ENCODE results near the gene RGL3.

The RGL3 gene

GRCh38 chr19:11446271-11446651 lies 27.1 kb upstream of the RGL3 start:
- Histone ChIP-seq H3K4me3 (ENCODE audit: low read depth, low read length) (no peak overlapping the region), H3K27me3 (replicated peaks) (no peaks in the 10 kb centered on the region), H3K27ac (no peak overlapping the region), H3K36me3 (replicated peaks) (peaks cover 69% of the 10 kb centered on the region)
- in situ Hi-C loops (cut with HindIII; ENCODE audit: low pct_ligation_motif_present, low sequenced_read_pairs) = no loop called here
- no peak for DNase-seq
- TF ChIP-seq CTCF (IDR thresholded peaks at IDR 0.05; ENCODE audit: low read depth, low read length, missing control alignments) = no peak

GRCh38 chr19:11445141-11445540 lies 26.0 kb upstream of the RGL3 start:
- no peak for TF ChIP-seq CTCF (IDR thresholded peaks at IDR 0.05; ENCODE audit: low read depth, low read length, missing control alignments)
- H3K4me3 ChIP-seq (ENCODE audit: low read depth, low read length) = no peak overlapping the region
- H3K27me3 ChIP-seq (replicated peaks) = no peaks in the 10 kb centered on the region
- H3K36me3 ChIP-seq (replicated peaks) = peaks cover 76% of the 10 kb centered on the region
- in situ Hi-C loops (cut with HindIII; ENCODE audit: low pct_ligation_motif_present, low sequenced_read_pairs) = no loop called here
- DNase-seq = no peak
- H3K27ac ChIP-seq = no peak overlapping the region

GRCh38 chr19:11444059-11444458 lies 24.9 kb upstream of the RGL3 start:
- TF ChIP-seq CTCF (IDR thresholded peaks at IDR 0.05; ENCODE audit: low read depth, low read length, missing control alignments) = no peak
- no peak for DNase-seq
- in situ Hi-C loops (cut with HindIII; ENCODE audit: low pct_ligation_motif_present, low sequenced_read_pairs) = no loop called here
- Histone ChIP-seq H3K27me3 (replicated peaks) (no peaks in the 10 kb centered on the region), H3K27ac (no peak overlapping the region), H3K36me3 (replicated peaks) (peaks cover 70% of the 10 kb centered on the region), H3K4me3 (ENCODE audit: low read depth, low read length) (no peak overlapping the region)

GRCh38 chr19:11437955-11438354 lies 18.8 kb upstream of the RGL3 start:
- peaks cover 49% of the 10 kb centered on the region for H3K36me3 ChIP-seq (replicated peaks)
- no peak overlapping the region for H3K27ac ChIP-seq
- no peak for DNase-seq
- no peaks in the 10 kb centered on the region for H3K27me3 ChIP-seq (replicated peaks)
- no peak overlapping the region for H3K4me3 ChIP-seq (ENCODE audit: low read depth, low read length)
- in situ Hi-C loops (cut with HindIII; ENCODE audit: low pct_ligation_motif_present, low sequenced_read_pairs) = no loop called here
- no peak for TF ChIP-seq CTCF (IDR thresholded peaks at IDR 0.05; ENCODE audit: low read depth, low read length, missing control alignments)

- peaks cover 28% of the 10 kb centered on the region for H3K36me3 ChIP-seq (replicated peaks)
- H3K27me3 ChIP-seq (replicated peaks) = no peaks in the 10 kb centered on the region
- in situ Hi-C loops (cut with HindIII; ENCODE audit: low pct_ligation_motif_present, low sequenced_read_pairs) = no loop called here
- peak overlapping the region; percentile 98 for H3K4me3 ChIP-seq (ENCODE audit: low read depth, low read length)
- no peak for DNase-seq
- peak overlapping the region; percentile 81 for H3K27ac ChIP-seq
- no peak for TF ChIP-seq CTCF (IDR thresholded peaks at IDR 0.05; ENCODE audit: low read depth, low read length, missing control alignments)
Observed at GRCh38 chr19:11435833-11436313, 16.8 kb upstream of the RGL3 start.
